ENCODE results near the gene ABCC5.
A peak's percentile ranks its signal among the peaks of the same experiment; 100 is the strongest.

GRCh38 chr3:184017672-184018423, at the start of gene ABCC5:
- TF ChIP-seq POLR2AphosphoS5 (IDR thresholded peaks at IDR 0.05; ENCODE audit: borderline replicate concordance, low read depth, low read length): peak; percentile 99
- no peak for TF ChIP-seq EZH2 (IDR thresholded peaks at IDR 0.05)

Measured in SK-N-MC (cell line).